Neural cell (in vitro differentiated cells): ENCODE results near the gene ASMTL. TPM values are rescaled to one million over a fixed set of nuclear protein-coding genes. Genes with fewer than 3 reads are reported as not detected.
A peak's percentile ranks its signal among the peaks of the same experiment; 100 is the strongest.

Experiments
- H2AFZ ChIP-seq: fragments of 200-600, 300-800 bp; sonication (generic), shearing (Covaris generic); 2 replicates; pipeline ENCODE4 v1.6.0; 2014; ENCODE audit warnings: low read depth, mild to moderate bottlenecking, antibody characterized with exemption, low read length, moderate library complexity
- H3F3A ChIP-seq: fragments of 200-600 bp; shearing (Covaris generic); 2 replicates; pipeline ENCODE4 v1.6.1; 2016; ENCODE audit warnings: mild to moderate bottlenecking, moderate library complexity, mixed read lengths, antibody characterized with exemption, low read length; ENCODE audit not compliant: insufficient read depth, poor library complexity, severe bottlenecking
- H3K27ac ChIP-seq: fragments of 200-600, 300-800 bp; sonication (generic), shearing (Covaris generic); 2 replicates; pipeline ENCODE4 v1.5.1; 2014; ENCODE audit warnings: mild to moderate bottlenecking, low read length, moderate library complexity
- H3K27me3 ChIP-seq: fragments of 300-800, 200-600 bp; sonication (generic), shearing (Covaris generic); 2 replicates; pipeline ENCODE4 v1.6.0; 2014; ENCODE audit warnings: mild to moderate bottlenecking, low read depth, low read length, moderate library complexity; ENCODE audit not compliant: insufficient read depth
- H3K36me3 ChIP-seq: fragments of 300-800, 200-600 bp; sonication (generic), shearing (Covaris generic); 2 replicates; pipeline ENCODE4 v1.5.1; 2014; ENCODE audit warnings: mild to moderate bottlenecking, antibody characterized with exemption, low read length, moderate library complexity; ENCODE audit not compliant: insufficient read depth
- H3K4me2 ChIP-seq: fragments of 300-800, 200-600 bp; sonication (generic), shearing (Covaris generic); 2 replicates; pipeline ENCODE4 v1.6.0; 2014; ENCODE audit warnings: mild to moderate bottlenecking, low read length
- H3K4me3 ChIP-seq: fragments of 300-800, 200-600 bp; sonication (generic), shearing (Covaris generic); 2 replicates; pipeline ENCODE4 v1.5.1; 2014; ENCODE audit warnings: mild to moderate bottlenecking, low read length, moderate library complexity
- H3K79me2 ChIP-seq: fragments of 200-600 bp; shearing (Covaris generic); replicated peaks from 2 replicates; pipeline ENCODE4 v1.6.0; 2014; ENCODE audit warnings: mild to moderate bottlenecking, low read length, moderate library complexity; ENCODE audit not compliant: insufficient read depth
- H3K9ac ChIP-seq: fragments of 300-800, 200-600 bp; sonication (generic), shearing (Covaris generic); 2 replicates; pipeline ENCODE4 v1.6.1; 2016; ENCODE audit warnings: mild to moderate bottlenecking, low read length, mixed read lengths
- H3K9me2 ChIP-seq: fragments of 200-600 bp; shearing (Covaris generic); 2 replicates; pipeline ENCODE4 v1.6.1; 2016; ENCODE audit warnings: mild to moderate bottlenecking, low read length, mixed read lengths; ENCODE audit not compliant: insufficient read depth
- H3K9me3 ChIP-seq: fragments of 200-600, 300-800 bp; sonication (generic), shearing (Covaris generic); 2 replicates; pipeline ENCODE4 v1.6.1; 2016; ENCODE audit warnings: mild to moderate bottlenecking, mixed run types, low read length, moderate library complexity, mixed read lengths
- H4K20me1 ChIP-seq: fragments of 200-600 bp; shearing (Covaris generic); 2 replicates; pipeline ENCODE4 v1.6.1; 2016; ENCODE audit warnings: mild to moderate bottlenecking, mixed run types; ENCODE audit not compliant: insufficient read depth
- CTCF ChIP-seq: fragments of 450-650 bp; IDR thresholded peaks from 2 replicates; pipeline ENCODE4 v1.5.1; 2014; ENCODE audit warnings: antibody characterized with exemption, mild to moderate bottlenecking, moderate library complexity; ENCODE audit not compliant: poor library complexity, severe bottlenecking
- EP300 ChIP-seq: fragments of 450-650 bp; conservative IDR thresholded peaks from 2 replicates; pipeline ENCODE4 v1.6.1; 2014; ENCODE audit warnings: antibody characterized with exemption, mild to moderate bottlenecking, moderate library complexity; ENCODE audit not compliant: poor library complexity, severe bottlenecking
- EZH2 ChIP-seq: fragments of 200-600, 300-800 bp; shearing (Covaris generic), sonication (generic); IDR thresholded peaks from 2 replicates; pipeline ENCODE4 v1.6.1; 2014; ENCODE audit warnings: antibody characterized with exemption, low read length, borderline replicate concordance, mild to moderate bottlenecking; ENCODE audit not compliant: insufficient read depth, poor library complexity, severe bottlenecking
- MXI1 ChIP-seq: fragments of 450-650 bp; conservative IDR thresholded peaks from 2 replicates; pipeline ENCODE4 v1.6.1; 2014; ENCODE audit warnings: antibody characterized with exemption, mild to moderate bottlenecking; ENCODE audit not compliant: poor library complexity, severe bottlenecking
- POLR2AphosphoS5 ChIP-seq: IDR thresholded peaks from 2 replicates; pipeline ENCODE4 v1.6.1; 2012
- RAD21 ChIP-seq: fragments of 450-650 bp; conservative IDR thresholded peaks from 2 replicates; pipeline ENCODE4 v1.6.1; 2014; ENCODE audit warnings: antibody characterized with exemption, mild to moderate bottlenecking, moderate library complexity
- REST ChIP-seq: IDR thresholded peaks from 2 replicates; pipeline ENCODE4 v1.6.1; 2012; ENCODE audit warnings: borderline replicate concordance
- SMC3 ChIP-seq: fragments of 450-650 bp; conservative IDR thresholded peaks from 2 replicates; pipeline ENCODE4 v1.6.1; 2014; ENCODE audit warnings: antibody characterized with exemption, mild to moderate bottlenecking, moderate library complexity; ENCODE audit not compliant: poor library complexity
- TAF1 ChIP-seq: IDR thresholded peaks from 2 replicates; pipeline ENCODE4 v1.6.1; 2012; ENCODE audit warnings: low read depth
- polyA plus RNA-seq: library from polyadenylated mRNA; depleted of rRNA; stranded (reverse); fragments of >200 nt; gene quantifications from 2 replicates; pipeline ENCODE4 v1.2.3, GENCODE V29; 2014

Gene ASMTL
- polyA plus RNA-seq, 1 donor from 2014 or later: 25.9 TPM

- H3K36me3 ChIP-seq: no peaks in the 10 kb centered on the region
- H3K9me3 ChIP-seq: no peaks in the 10 kb centered on the region
- H4K20me1 ChIP-seq: no peaks in the 10 kb centered on the region
- H3K27me3 ChIP-seq: no peaks in the 10 kb centered on the region
- no peaks in the 10 kb centered on the region for H3F3A ChIP-seq
- peak overlapping the region; percentile 28 for H3K4me3 ChIP-seq
- H3K27ac ChIP-seq: no peak overlapping the region
- no peak overlapping the region for H2AFZ ChIP-seq
- peaks cover 32% of the 10 kb centered on the region for H3K79me2 ChIP-seq
- H3K4me2 ChIP-seq: no peak overlapping the region
- no peaks in the 10 kb centered on the region for H3K9me2 ChIP-seq
- no peak for TF ChIP-seq EP300
- TF ChIP-seq RAD21: no peak
- TF ChIP-seq EZH2: no peak
- TF ChIP-seq POLR2AphosphoS5: no peak
- no peak for TF ChIP-seq TAF1
- no peak for TF ChIP-seq SMC3
- no peak for TF ChIP-seq REST
- no peak for TF ChIP-seq CTCF
- no peak for TF ChIP-seq MXI1
- H3K9ac ChIP-seq: peak overlapping the region; percentile 9
These were observed 57.8 kb downstream of the ASMTL start for GRCh38 chrX:1394731-1395501.

- no peak overlapping the region for H2AFZ ChIP-seq
- H3F3A ChIP-seq: no peaks in the 10 kb centered on the region
- H3K4me2 ChIP-seq: no peak overlapping the region
- peak overlapping the region; percentile 99 for H3K4me3 ChIP-seq
- no peaks in the 10 kb centered on the region for H3K9me2 ChIP-seq
- no peaks in the 10 kb centered on the region for H4K20me1 ChIP-seq
- peak overlapping the region; percentile 99 for H3K9ac ChIP-seq
- no peak for TF ChIP-seq MXI1
- no peak for TF ChIP-seq POLR2AphosphoS5
- no peak for TF ChIP-seq REST
- no peak for TF ChIP-seq TAF1
- no peak for TF ChIP-seq EP300
- no peak for TF ChIP-seq SMC3
- no peak for TF ChIP-seq CTCF
- H3K27me3 ChIP-seq: no peaks in the 10 kb centered on the region
- H3K36me3 ChIP-seq: no peaks in the 10 kb centered on the region
- H3K27ac ChIP-seq: no peak overlapping the region
- H3K9me3 ChIP-seq: no peaks in the 10 kb centered on the region
- peaks cover 38% of the 10 kb centered on the region for H3K79me2 ChIP-seq
These were observed 58.7 kb downstream of the ASMTL start for GRCh38 chrX:1393871-1394615.
